Small intestine (tissue), 7 donors: ENCODE results near the gene CBARP. TPM values are rescaled to one million over a fixed set of nuclear protein-coding genes. Genes with fewer than 3 reads are reported as not detected.
A peak's percentile ranks its signal among the peaks of the same experiment; 100 is the strongest.
"Not testable (repeated sequence)": the region's sequence is repeated elsewhere in the genome, so short reads cannot be mapped to it uniquely, and the experiment has no call there.

Source experiments
- DNase-seq, 2 donors: peaks; one replicate each; pipeline versions ENCODE4 v3.0.0 to v3.0.0-alpha.2; 2013
- FAIRE-seq: peaks from 2 replicates; lab custom pipeline; 2012; peaks lifted over from hg19 to GRCh38; lab: Jason Lieb, UNC
- H3K27ac ChIP-seq, 3 donors: one replicate each; pipeline ENCODE4 v1.5.1; 2013; ENCODE audit warnings: low read length in 2 of 3, mild to moderate bottlenecking in 2 of 3, control low read depth in 1 of 3, inconsistent platforms in 1 of 3, low read depth in 1 of 3, moderate library complexity in 1 of 3
- H3K27me3 ChIP-seq, 3 donors: one replicate each; pipeline ENCODE4 v1.6.1; 2013; ENCODE audit warnings: low read length in 3 of 3, inconsistent platforms in 1 of 3; ENCODE audit not compliant: control insufficient read depth in 3 of 3, insufficient read depth in 3 of 3
- H3K36me3 ChIP-seq, 3 donors: one replicate each; pipeline ENCODE4 v1.6.1; 2013; ENCODE audit warnings: low read length in 3 of 3, inconsistent platforms in 1 of 3, low read depth in 1 of 3, mild to moderate bottlenecking in 1 of 3, moderate library complexity in 1 of 3; ENCODE audit not compliant: control insufficient read depth in 3 of 3, insufficient read depth in 2 of 3
- H3K4me1 ChIP-seq, 3 donors: one replicate each; pipeline ENCODE4 v1.6.1; 2013; ENCODE audit warnings: low read length in 2 of 3, inconsistent platforms in 1 of 3, low read depth in 1 of 3, mild to moderate bottlenecking in 1 of 3, moderate library complexity in 1 of 3; ENCODE audit not compliant: control insufficient read depth in 3 of 3, insufficient read depth in 2 of 3
- H3K4me3 ChIP-seq, 3 donors: one replicate each; pipeline ENCODE4 v1.5.1; 2013; ENCODE audit warnings: low read length in 3 of 3, control low read depth in 1 of 3, inconsistent platforms in 1 of 3, low read depth in 1 of 3, mild to moderate bottlenecking in 1 of 3, moderate library complexity in 1 of 3
- H3K9me3 ChIP-seq, 2 donors: one replicate each; pipeline ENCODE4 v1.6.1; 2013; ENCODE audit warnings: low read depth in 1 of 2, low read length in 1 of 2; ENCODE audit not compliant: control insufficient read depth in 2 of 2, insufficient read depth in 1 of 2
- WGBS, 3 donors: extraction: QIAGEN DNeasy Blood & Tissue Kit; methylation state at CpG; one replicate each; pipeline ENCODE4 v1.1.7; 2013; 5-methylcytosine and 5-hydroxymethylcytosine counted together
- polyA plus RNA-seq, 4 donors: library from polyadenylated mRNA; stranded (reverse) in 3 of 4; unstranded in 1 of 4; fragments of 200-250 nt in 3 of 4; fragments of 120-200 nt in 1 of 4; gene quantifications; one replicate each; pipeline versions ENCODE4 v1.2.1 to v1.2.3, GENCODE V29; 2013
- donor health status: healthy with polysubstance abuse.
- donor health status: control.
- donor health status: control.
- donor health status: Bipolar disorder and iron deficiency.
- donor health status: healthy.

Gene CBARP
- polyA plus RNA-seq, 4 donors = 0.30 to 0.41 TPM; not detected in 2

GRCh38 chr19:1206150-1206863 is 31.5 kb downstream of the CBARP start:
- Histone ChIP-seq H3K27me3 (no peaks in the 10 kb centered on the region), H3K9me3 (no peaks in the 10 kb centered on the region), H3K27ac (peak overlapping the region; percentile 89 to 95 (median 91)), H3K36me3 (peaks cover 0 to 35% (median 0%) of the 10 kb centered on the region in 3 donors), H3K4me3 (peak overlapping the region; percentile 88 to 99 (median 93)), H3K4me1 (peaks cover 0 to 40% (median 6%) of the 10 kb centered on the region in 3 donors)
- FAIRE-seq (no peak), DNase-seq (no peak)
- 1% methylated on average over 66 to 78 of the region's 78 CpGs for WGBS, 3 donors

DNA sequence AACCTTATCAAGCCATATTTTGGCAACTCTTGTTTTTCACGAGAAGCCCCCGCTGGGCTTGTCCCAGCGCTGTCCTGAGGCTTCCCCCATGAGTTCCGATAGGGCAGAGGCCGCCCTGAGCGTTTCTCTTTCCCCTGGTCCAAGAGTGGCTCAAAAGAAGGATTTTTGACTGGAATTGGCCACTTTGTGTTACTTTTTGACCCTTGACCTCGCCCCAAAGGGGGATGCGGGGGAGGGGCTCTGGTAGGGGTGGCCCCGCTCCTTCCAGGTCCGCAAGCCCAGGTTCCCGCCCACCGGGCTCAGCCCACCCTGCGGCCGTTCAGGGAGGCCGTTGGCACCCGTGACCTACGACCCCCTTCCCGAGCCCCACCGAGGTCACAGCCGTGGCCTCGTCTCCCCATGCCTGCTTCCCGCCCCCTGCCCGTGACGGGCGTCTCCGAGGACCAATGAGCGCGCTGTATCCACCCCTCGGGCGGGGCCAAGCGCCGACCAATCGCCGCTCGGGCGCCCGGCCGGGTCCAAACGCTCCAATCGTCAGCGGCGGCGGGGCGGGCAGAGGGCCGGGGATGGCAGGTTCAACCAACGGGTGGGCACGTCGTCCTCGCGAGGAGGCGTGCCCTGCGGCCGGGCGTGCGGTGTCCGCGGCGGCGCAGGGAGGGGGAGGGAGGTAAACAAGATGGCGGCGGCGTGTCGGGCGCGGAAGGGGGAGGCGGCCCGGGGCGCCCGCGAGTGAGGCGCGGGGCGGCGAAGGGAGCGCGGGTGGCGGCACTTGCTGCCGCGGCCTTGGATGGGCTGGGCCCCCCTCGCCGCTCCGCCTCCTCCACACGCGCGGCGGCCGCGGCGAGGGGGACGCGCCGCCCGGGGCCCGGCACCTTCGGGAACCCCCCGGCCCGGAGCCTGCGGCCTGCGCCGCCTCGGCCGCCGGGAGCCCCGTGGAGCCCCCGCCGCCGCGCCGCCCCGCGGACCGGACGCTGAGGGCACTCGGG is 32.4 kb downstream of the CBARP start, which contains the start of gene STK11:
TSS of gene STK11 (plus strand) at position 665 of the 986 bp plus-strand sequence. CDS start 1,136 bp downstream, outside the sequence.
- Histone ChIP-seq H3K4me3 (peak within 1 kb of the TSS; percentile 88 to 99 (median 93)), H3K4me1 (peaks cover 0 to 40% (median 6%) of the 10 kb centered on the region in 3 donors), H3K9me3 (no peaks in the 10 kb centered on the region), H3K27me3 (no peaks in the 10 kb centered on the region), H3K36me3 (peaks cover 0 to 26% (median 0%) of the 10 kb centered on the region in 3 donors), H3K27ac (peak within 1 kb of the TSS; percentile 89 to 95 (median 91))
- peak; percentile 99 for DNase-seq
- FAIRE-seq = no peak
- 3 to 6% (median 5%) methylated on average over 59 to 114 of the region's 114 CpGs for WGBS, 3 donors

- not testable (repeated sequence) for H3K4me3 ChIP-seq, H3K36me3 ChIP-seq, FAIRE-seq, H3K9me3 ChIP-seq, DNase-seq, H3K27me3 ChIP-seq, H3K27ac ChIP-seq
- WGBS, 3 donors = 87 to 91% (median 90%) methylated on average over 4 of the region's 4 CpGs
- peaks cover 0 to 24% (median 4%) of the 10 kb centered on the region in 3 donors for H3K4me1 ChIP-seq
Observed at GRCh38 chr19:1200614-1201013, 37.2 kb downstream of the CBARP start.

DNA sequence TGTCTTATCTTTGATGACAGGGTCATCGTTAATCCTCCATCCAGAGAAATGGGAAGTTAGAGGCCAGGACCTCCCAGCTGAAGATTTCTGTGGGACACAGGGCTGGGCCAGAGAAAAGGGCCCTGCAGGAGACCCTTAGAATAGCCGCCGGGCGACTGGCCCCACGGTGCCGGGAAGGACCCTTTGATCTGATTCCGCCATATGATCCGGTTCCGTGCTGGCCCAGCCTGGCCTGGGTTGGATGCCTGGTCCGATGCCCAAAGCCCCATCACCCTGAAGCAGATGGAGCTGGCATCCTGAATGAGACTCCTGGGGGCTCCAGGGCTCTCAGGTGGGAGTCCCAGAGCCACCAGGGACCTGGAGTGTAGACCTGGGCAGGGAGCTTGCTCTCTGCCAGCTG is 38.3 kb downstream of the CBARP start:
- no peak for FAIRE-seq
- no peak overlapping the region for H3K4me3 ChIP-seq
- WGBS, 3 donors = 87 to 92% (median 92%) methylated on average over 10 of the region's 10 CpGs

DNA sequence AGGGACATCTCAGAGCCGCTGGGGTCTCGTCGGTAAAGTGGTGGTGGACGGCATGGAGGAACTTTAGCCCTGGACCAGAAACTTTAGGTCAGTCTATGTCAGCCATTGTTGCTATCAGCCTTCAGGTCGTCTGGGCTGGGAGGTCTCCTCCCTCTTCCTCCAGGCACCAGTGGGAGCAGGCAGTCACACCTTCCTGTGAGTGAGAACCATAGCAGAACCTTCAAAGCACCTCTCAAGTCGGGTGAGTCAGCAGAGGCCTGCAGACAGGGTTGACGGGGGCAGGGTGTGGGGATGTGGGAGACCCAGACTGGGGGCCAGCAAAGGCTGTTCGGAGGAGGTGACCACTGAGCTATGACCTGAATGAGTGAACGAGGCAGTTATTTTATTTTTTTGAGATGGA is 48.4 kb downstream of the CBARP start:
- DNase-seq (no peak), FAIRE-seq (no peak)
- Histone ChIP-seq H3K4me1 (no peaks in the 10 kb centered on the region), H3K4me3 (no peak overlapping the region), H3K9me3 (no peaks in the 10 kb centered on the region), H3K27ac (no peak overlapping the region), H3K27me3 (no peaks in the 10 kb centered on the region), H3K36me3 (no peaks in the 10 kb centered on the region)
- WGBS, 3 donors = 59 to 74% (median 73%) methylated on average over 6 to 9 of the region's 9 CpGs

More for the DNA sequence above, 38.3 kb downstream of the CBARP start:
- no peaks in the 10 kb centered on the region for H3K27me3 ChIP-seq
- no peaks in the 10 kb centered on the region for H3K9me3 ChIP-seq
- H3K36me3 ChIP-seq = no peaks in the 10 kb centered on the region
- peaks cover 0 to 18% (median 0%) of the 10 kb centered on the region in 3 donors for H3K4me1 ChIP-seq
- H3K27ac ChIP-seq = no peak overlapping the region
- DNase-seq = no peak

- H3K9me3 ChIP-seq = no peaks in the 10 kb centered on the region
- no peaks in the 10 kb centered on the region for H3K36me3 ChIP-seq
- 29 to 63% (median 35%) methylated on average over 18 to 19 of the region's 19 CpGs for WGBS, 3 donors
- peak; percentile 81 to 87 for DNase-seq
- H3K27ac ChIP-seq = peak overlapping the region in 2 of 3 donors; percentile 64 to 69
- H3K4me3 ChIP-seq = no peak overlapping the region
- no peaks in the 10 kb centered on the region for H3K27me3 ChIP-seq
- FAIRE-seq = no peak
- peaks cover 0 to 30% (median 1%) of the 10 kb centered on the region in 3 donors for H3K4me1 ChIP-seq
Observed at GRCh38 chr19:1183543-1184172, 54.1 kb downstream of the CBARP start.

GRCh38 chr19:1182727-1183126 is 55.1 kb downstream of the CBARP start:
- Histone ChIP-seq H3K36me3 (no peaks in the 10 kb centered on the region), H3K4me3 (no peak overlapping the region), H3K27me3 (no peaks in the 10 kb centered on the region), H3K4me1 (peaks cover 0 to 30% (median 1%) of the 10 kb centered on the region in 3 donors), H3K27ac (no peak overlapping the region), H3K9me3 (no peaks in the 10 kb centered on the region)
- no peak for FAIRE-seq
- DNase-seq = no peak
- 92 to 94% methylated on average over 11 of the region's 11 CpGs; no CpG with 5 or more reads in 1 of the 3 donors for WGBS, 3 donors
